ENCODE results near the gene CHST11.
"Not testable (repeated sequence)": the region's sequence is repeated elsewhere in the genome, so short reads cannot be mapped to it uniquely, and the experiment has no call there.

CHST11 gene

DNA sequence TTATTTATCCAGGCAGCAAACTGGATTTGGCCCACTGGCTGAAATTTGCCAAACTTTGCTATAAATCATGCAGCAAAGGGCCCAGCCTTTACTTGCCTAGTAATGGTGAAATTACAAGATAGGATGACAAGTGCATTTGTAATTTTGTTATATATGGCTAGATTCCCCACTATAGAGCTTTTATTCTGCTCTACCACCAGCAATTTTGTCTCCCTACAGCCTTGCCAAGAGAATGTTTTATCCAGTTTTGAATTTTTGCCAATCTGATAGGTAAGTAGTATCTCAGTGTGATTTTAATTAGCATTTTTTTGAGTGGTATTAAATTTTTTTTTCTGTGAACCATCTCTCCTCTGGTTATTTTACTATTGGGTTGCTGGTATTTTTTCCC, 339.7 kb downstream of the CHST11 start:
- no peak overlapping the region for H3K4me3 ChIP-seq (ENCODE audit: low read depth in 1 of 2, low read length in 2 of 2)
- H3K9ac ChIP-seq (ENCODE audit: low read depth in 1 of 2, low read length in 2 of 2): no peak overlapping the region
- no peak overlapping the region for H3K27ac ChIP-seq (ENCODE audit: low read depth, low read length)
- no peaks in the 10 kb centered on the region for H3K9me3 ChIP-seq (ENCODE audit: control insufficient read depth in 1 of 2, low read length in 2 of 2)
- H3K36me3 ChIP-seq (ENCODE audit: control insufficient read depth in 1 of 2, insufficient read depth in 2 of 2, low read length in 2 of 2): no peaks in the 10 kb centered on the region
- no peaks in the 10 kb centered on the region for H3K4me1 ChIP-seq (ENCODE audit: control insufficient read depth in 1 of 2, insufficient read depth in 2 of 2, low read length in 2 of 2)
- no peaks in the 10 kb centered on the region for H3K27me3 ChIP-seq (ENCODE audit: control insufficient read depth in 1 of 2, insufficient read depth in 2 of 2, low read length in 2 of 2)

DNA sequence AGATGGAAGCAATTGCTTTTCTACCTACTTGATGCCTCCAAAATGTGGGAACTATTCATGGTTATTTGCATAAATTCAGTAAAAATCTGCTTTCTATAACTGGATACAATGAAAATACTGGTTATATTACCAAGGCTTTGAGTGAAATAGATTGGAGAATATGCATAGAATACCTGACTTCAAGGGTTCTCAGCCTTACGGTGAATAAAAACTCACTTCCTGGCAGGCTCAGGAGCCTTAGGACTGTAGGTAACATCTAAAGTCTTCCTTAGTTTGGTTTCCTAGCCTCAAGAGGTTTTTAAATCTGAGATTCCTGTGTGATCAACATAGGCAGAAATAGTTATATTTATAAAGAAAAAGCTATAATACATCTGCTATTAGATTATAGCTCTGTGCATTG, 342.7 kb downstream of the CHST11 start:
- no peak overlapping the region for H3K4me3 ChIP-seq (ENCODE audit: low read depth in 1 of 2, low read length in 2 of 2)
- H3K36me3 ChIP-seq (ENCODE audit: control insufficient read depth in 1 of 2, insufficient read depth in 2 of 2, low read length in 2 of 2): no peaks in the 10 kb centered on the region
- no peak overlapping the region for H3K9ac ChIP-seq (ENCODE audit: low read depth in 1 of 2, low read length in 2 of 2)
- no peaks in the 10 kb centered on the region for H3K4me1 ChIP-seq (ENCODE audit: control insufficient read depth in 1 of 2, insufficient read depth in 2 of 2, low read length in 2 of 2)
- no peaks in the 10 kb centered on the region for H3K9me3 ChIP-seq (ENCODE audit: control insufficient read depth in 1 of 2, low read length in 2 of 2)
- H3K27ac ChIP-seq (ENCODE audit: low read depth, low read length): no peak overlapping the region
- H3K27me3 ChIP-seq (ENCODE audit: control insufficient read depth in 1 of 2, insufficient read depth in 2 of 2, low read length in 2 of 2): no peaks in the 10 kb centered on the region

DNA sequence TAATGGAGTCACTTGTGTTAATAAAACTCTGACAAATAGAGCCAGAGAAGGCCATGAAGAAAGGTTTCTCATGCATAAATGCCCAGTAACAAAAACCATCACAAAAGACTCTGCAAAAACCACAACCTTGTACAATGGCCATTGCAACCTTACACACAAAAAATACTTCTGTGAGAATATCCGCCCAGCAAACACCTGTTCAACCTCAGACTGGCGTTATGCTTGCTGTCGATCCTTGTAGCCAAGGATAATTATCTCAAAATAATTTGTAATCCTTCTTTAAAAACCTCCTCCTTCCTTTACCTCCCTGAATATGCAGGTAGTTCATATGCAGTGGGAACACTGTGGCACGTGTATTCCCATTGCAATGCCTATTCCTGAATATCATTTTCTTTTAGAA, 344.3 kb downstream of the CHST11 start:
- H3K27ac ChIP-seq (ENCODE audit: low read depth, low read length): no peak overlapping the region
- no peaks in the 10 kb centered on the region for H3K4me1 ChIP-seq (ENCODE audit: control insufficient read depth in 1 of 2, insufficient read depth in 2 of 2, low read length in 2 of 2)
- H3K9me3 ChIP-seq (ENCODE audit: control insufficient read depth in 1 of 2, low read length in 2 of 2): no peaks in the 10 kb centered on the region
- no peak overlapping the region for H3K4me3 ChIP-seq (ENCODE audit: low read depth in 1 of 2, low read length in 2 of 2)
- no peak overlapping the region for H3K9ac ChIP-seq (ENCODE audit: low read depth in 1 of 2, low read length in 2 of 2)
- H3K27me3 ChIP-seq (ENCODE audit: control insufficient read depth in 1 of 2, insufficient read depth in 2 of 2, low read length in 2 of 2): no peaks in the 10 kb centered on the region
- no peaks in the 10 kb centered on the region for H3K36me3 ChIP-seq (ENCODE audit: control insufficient read depth in 1 of 2, insufficient read depth in 2 of 2, low read length in 2 of 2)

DNA sequence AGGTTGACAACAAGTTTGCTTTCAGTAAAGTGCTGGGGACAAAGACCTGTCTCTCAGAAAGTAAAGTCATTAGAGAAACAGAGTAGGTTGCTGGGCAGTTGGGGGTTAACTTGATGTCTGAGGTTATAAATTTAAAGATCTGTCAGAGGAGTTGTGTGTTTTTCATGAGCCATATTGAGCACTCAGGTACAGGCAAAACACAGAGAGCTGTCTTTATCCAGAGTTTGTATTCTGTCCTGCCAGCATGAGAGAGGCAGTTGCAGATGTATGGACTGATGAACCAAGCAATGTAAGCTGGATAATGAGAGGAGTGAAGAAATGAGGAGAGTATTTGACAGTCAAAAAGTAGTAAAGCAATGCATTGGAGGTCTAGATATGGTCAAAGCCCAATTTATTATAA, 344.7 kb downstream of the CHST11 start:
- Histone ChIP-seq H3K9me3 (ENCODE audit: control insufficient read depth in 1 of 2, low read length in 2 of 2) (no peaks in the 10 kb centered on the region), H3K27me3 (ENCODE audit: control insufficient read depth in 1 of 2, insufficient read depth in 2 of 2, low read length in 2 of 2) (no peaks in the 10 kb centered on the region), H3K4me3 (ENCODE audit: low read depth in 1 of 2, low read length in 2 of 2) (no peak overlapping the region), H3K9ac (ENCODE audit: low read depth in 1 of 2, low read length in 2 of 2) (no peak overlapping the region), H3K27ac (ENCODE audit: low read depth, low read length) (no peak overlapping the region), H3K4me1 (ENCODE audit: control insufficient read depth in 1 of 2, insufficient read depth in 2 of 2, low read length in 2 of 2) (no peaks in the 10 kb centered on the region), H3K36me3 (ENCODE audit: control insufficient read depth in 1 of 2, insufficient read depth in 2 of 2, low read length in 2 of 2) (no peaks in the 10 kb centered on the region)

DNA sequence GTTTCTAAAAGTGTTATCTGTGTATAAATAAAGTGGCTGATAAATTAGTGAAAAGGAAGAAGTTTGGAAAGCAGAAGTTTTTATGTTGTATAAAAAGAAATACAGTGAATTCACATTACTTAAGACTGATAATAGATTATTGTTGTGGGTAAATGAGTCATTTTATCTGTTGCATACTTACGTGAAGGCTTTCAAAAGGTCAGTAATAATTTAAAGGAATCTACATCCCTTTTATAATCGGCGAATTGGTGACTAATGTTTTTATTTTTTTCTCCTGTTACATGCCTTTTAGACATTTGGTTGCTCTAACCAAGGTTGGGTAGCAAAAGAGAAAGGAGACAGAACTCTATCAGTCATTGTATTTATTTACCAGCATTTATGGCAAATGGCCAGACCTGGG, 345.5 kb downstream of the CHST11 start:
- no peak overlapping the region for H3K9ac ChIP-seq (ENCODE audit: low read depth in 1 of 2, low read length in 2 of 2)
- H3K27me3 ChIP-seq (ENCODE audit: control insufficient read depth in 1 of 2, insufficient read depth in 2 of 2, low read length in 2 of 2): no peaks in the 10 kb centered on the region
- no peaks in the 10 kb centered on the region for H3K36me3 ChIP-seq (ENCODE audit: control insufficient read depth in 1 of 2, insufficient read depth in 2 of 2, low read length in 2 of 2)
- no peaks in the 10 kb centered on the region for H3K9me3 ChIP-seq (ENCODE audit: control insufficient read depth in 1 of 2, low read length in 2 of 2)
- H3K4me3 ChIP-seq (ENCODE audit: low read depth in 1 of 2, low read length in 2 of 2): no peak overlapping the region
- H3K4me1 ChIP-seq (ENCODE audit: control insufficient read depth in 1 of 2, insufficient read depth in 2 of 2, low read length in 2 of 2): no peaks in the 10 kb centered on the region
- H3K27ac ChIP-seq (ENCODE audit: low read depth, low read length): no peak overlapping the region

DNA sequence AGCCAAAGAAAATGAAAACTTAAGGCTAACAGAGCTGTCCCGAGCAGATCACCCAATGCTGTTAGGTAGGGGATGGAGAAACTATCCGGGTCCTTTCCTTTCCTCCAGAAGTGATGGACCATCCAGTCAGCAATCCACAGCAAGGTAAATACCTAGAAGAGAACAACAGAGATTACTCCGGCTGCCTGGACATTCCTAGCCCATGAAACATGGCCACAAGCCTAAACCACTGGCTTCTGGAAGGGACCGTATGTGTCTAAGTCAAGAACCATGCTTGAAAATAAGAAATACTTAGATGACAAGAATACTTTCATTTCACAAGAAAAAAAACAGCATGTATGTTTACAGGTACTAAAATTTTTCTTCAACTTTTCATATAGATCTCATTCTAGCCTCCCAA, 348.4 kb downstream of the CHST11 start:
- Histone ChIP-seq H3K36me3 (ENCODE audit: control insufficient read depth in 1 of 2, insufficient read depth in 2 of 2, low read length in 2 of 2) (no peaks in the 10 kb centered on the region), H3K4me3 (ENCODE audit: low read depth in 1 of 2, low read length in 2 of 2) (no peak overlapping the region), H3K27me3 (ENCODE audit: control insufficient read depth in 1 of 2, insufficient read depth in 2 of 2, low read length in 2 of 2) (no peaks in the 10 kb centered on the region), H3K27ac (ENCODE audit: low read depth, low read length) (no peak overlapping the region), H3K9me3 (ENCODE audit: control insufficient read depth in 1 of 2, low read length in 2 of 2) (no peaks in the 10 kb centered on the region), H3K4me1 (ENCODE audit: control insufficient read depth in 1 of 2, insufficient read depth in 2 of 2, low read length in 2 of 2) (no peaks in the 10 kb centered on the region), H3K9ac (ENCODE audit: low read depth in 1 of 2, low read length in 2 of 2) (no peak overlapping the region)

DNA sequence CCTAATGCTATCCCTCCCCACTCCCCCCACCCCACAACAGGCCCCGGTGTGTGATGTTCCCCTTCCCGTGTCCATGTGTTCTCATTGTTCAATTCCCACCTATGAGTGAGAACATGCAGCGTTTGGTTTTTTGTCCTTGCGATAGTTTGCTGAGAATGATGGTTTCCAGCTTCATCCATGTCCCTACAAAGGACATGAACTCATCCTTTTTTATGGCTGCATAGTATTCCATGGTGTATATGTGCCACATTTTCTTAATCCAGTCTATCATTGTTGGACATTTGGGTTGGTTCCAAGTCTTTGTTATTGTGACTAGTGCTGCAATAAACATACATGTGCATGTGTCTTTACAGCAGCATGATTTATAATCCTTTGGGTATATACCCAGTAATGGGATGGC, 349.4 kb downstream of the CHST11 start:
- not testable (repeated sequence) for H3K27me3 ChIP-seq (ENCODE audit: control insufficient read depth in 1 of 2, insufficient read depth in 2 of 2, low read length in 2 of 2); H3K4me1 ChIP-seq (ENCODE audit: control insufficient read depth in 1 of 2, insufficient read depth in 2 of 2, low read length in 2 of 2); H3K36me3 ChIP-seq (ENCODE audit: control insufficient read depth in 1 of 2, insufficient read depth in 2 of 2, low read length in 2 of 2); H3K27ac ChIP-seq (ENCODE audit: low read depth, low read length); H3K4me3 ChIP-seq (ENCODE audit: low read depth in 1 of 2, low read length in 2 of 2); H3K9ac ChIP-seq (ENCODE audit: low read depth in 1 of 2, low read length in 2 of 2); H3K9me3 ChIP-seq (ENCODE audit: control insufficient read depth in 1 of 2, low read length in 2 of 2)

DNA sequence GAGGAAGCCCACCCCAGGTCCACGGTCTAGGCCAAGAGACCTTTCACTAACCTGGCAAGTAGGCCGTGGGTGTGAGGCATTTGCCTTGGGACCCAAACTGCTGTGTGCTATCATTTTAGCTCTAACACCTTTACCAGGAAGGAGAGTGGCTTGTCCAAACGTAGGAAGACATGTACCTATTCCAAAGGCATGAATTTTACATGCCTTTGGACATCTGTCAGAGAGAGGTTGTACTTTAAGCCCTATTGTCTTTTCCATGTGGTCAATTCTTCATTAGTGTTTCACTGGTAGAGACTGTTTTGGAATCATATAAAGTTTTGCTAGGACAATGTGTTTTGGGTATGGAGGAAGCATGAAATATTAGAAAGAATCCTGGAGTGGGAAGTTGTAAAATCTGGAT, 352.5 kb downstream of the CHST11 start:
- H3K9ac ChIP-seq (ENCODE audit: low read depth in 1 of 2, low read length in 2 of 2): no peak overlapping the region
- H3K36me3 ChIP-seq (ENCODE audit: control insufficient read depth in 1 of 2, insufficient read depth in 2 of 2, low read length in 2 of 2): no peaks in the 10 kb centered on the region
- H3K9me3 ChIP-seq (ENCODE audit: control insufficient read depth in 1 of 2, low read length in 2 of 2): no peaks in the 10 kb centered on the region
- H3K4me3 ChIP-seq (ENCODE audit: low read depth in 1 of 2, low read length in 2 of 2): no peak overlapping the region
- H3K27me3 ChIP-seq (ENCODE audit: control insufficient read depth in 1 of 2, insufficient read depth in 2 of 2, low read length in 2 of 2): no peaks in the 10 kb centered on the region
- no peaks in the 10 kb centered on the region for H3K4me1 ChIP-seq (ENCODE audit: control insufficient read depth in 1 of 2, insufficient read depth in 2 of 2, low read length in 2 of 2)
- H3K27ac ChIP-seq (ENCODE audit: low read depth, low read length): no peak overlapping the region

DNA sequence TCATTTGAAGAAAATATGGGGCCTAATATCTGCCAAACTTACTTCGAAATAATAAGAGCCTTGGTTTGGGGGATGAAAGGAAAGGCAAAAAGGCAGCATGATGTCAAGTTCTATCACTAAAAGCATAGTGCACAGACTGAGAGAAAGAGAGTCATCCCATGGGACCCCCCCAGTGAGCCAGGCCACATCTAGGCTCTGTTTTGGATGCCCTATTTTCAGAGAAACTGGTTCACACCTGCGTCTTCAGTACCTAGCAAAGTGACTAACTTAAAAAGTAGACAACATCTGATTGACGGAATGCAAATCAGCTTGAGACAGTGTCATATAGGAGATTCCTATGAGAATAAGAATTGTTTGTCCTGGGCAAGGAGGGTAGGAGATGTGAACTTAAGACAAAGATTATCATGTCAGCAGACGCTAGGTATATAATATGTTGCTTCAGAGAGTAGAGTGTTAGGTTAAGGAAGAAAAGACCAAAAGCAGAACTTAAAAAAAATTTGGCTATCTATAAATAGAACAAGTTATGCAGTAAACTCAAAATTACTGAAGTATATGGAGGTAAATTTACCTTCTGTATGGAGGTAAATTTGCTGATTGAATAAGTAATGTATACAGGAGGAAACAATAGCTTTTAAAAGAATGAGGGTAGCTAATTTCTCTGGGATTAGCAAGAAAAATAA, 353.1 kb downstream of the CHST11 start:
- Histone ChIP-seq H3K27ac (ENCODE audit: low read depth, low read length) (no peak overlapping the region), H3K27me3 (ENCODE audit: control insufficient read depth in 1 of 2, insufficient read depth in 2 of 2, low read length in 2 of 2) (no peaks in the 10 kb centered on the region), H3K4me1 (ENCODE audit: control insufficient read depth in 1 of 2, insufficient read depth in 2 of 2, low read length in 2 of 2) (no peaks in the 10 kb centered on the region), H3K9me3 (ENCODE audit: control insufficient read depth in 1 of 2, low read length in 2 of 2) (no peaks in the 10 kb centered on the region), H3K4me3 (ENCODE audit: low read depth in 1 of 2, low read length in 2 of 2) (no peak overlapping the region), H3K36me3 (ENCODE audit: control insufficient read depth in 1 of 2, insufficient read depth in 2 of 2, low read length in 2 of 2) (no peaks in the 10 kb centered on the region), H3K9ac (ENCODE audit: low read depth in 1 of 2, low read length in 2 of 2) (no peak overlapping the region)
